Activated naive CD4-positive, alpha-beta T cell treated with anti-CD3 and anti-CD28 coated beads, Interleukin-2, amount 10 ng/mL, durations not matched to agents 7 days and 5 days (primary cell): ENCODE measurements around the gene RYR1.
"Not testable (repeated sequence)": the region's sequence is repeated elsewhere in the genome, so short reads cannot be mapped to it uniquely, and the experiment has no call there.

Source experiments
- CTCF ChIA-PET: fragments of 350-600 bp; sonication (Branson Sonifier 250); formaldehyde crosslinking; loops from one replicate; lab custom pipeline; 2021; ENCODE audit warnings: antibody characterized with exemption; lab: Charles Lee
- DNase-seq: peaks from one replicate; pipeline ENCODE4 v3.0.0-alpha.2; 2020
- H3K27ac Mint-ChIP-seq: one replicate; pipeline ENCODE4 v1.8.0; 2021; ENCODE audit warnings: mild to moderate bottlenecking, moderate library complexity, mixed read lengths
- H3K27me3 Mint-ChIP-seq: one replicate; pipeline ENCODE4 v1.8.0; 2021; ENCODE audit warnings: mild to moderate bottlenecking, mixed read lengths
- H3K36me3 Mint-ChIP-seq: one replicate; pipeline ENCODE4 v1.8.0; 2021; ENCODE audit warnings: mixed read lengths
- H3K4me1 Mint-ChIP-seq: one replicate; pipeline ENCODE4 v1.8.0; 2021; ENCODE audit warnings: mixed read lengths
- H3K4me3 Mint-ChIP-seq: one replicate; pipeline ENCODE4 v1.8.0; 2021; ENCODE audit warnings: mild to moderate bottlenecking, moderate library complexity, mixed read lengths
- H3K9me3 Mint-ChIP-seq: one replicate; pipeline ENCODE4 v1.8.0; 2021; ENCODE audit warnings: mixed read lengths

RYR1 gene

GRCh38 chr19:38488096-38488495 lies 54.6 kb downstream of the RYR1 start:
- DNase-seq: no peak
- Mint-ChIP-seq H3K9me3 (peaks cover 6% of the 10 kb centered on the region), H3K27me3 (peaks cover 33% of the 10 kb centered on the region), H3K4me1 (no peaks in the 10 kb centered on the region), H3K4me3 (no peak overlapping the region), H3K36me3 (no peaks in the 10 kb centered on the region), H3K27ac (no peak overlapping the region)
- CTCF ChIA-PET: no interaction called here

- peaks cover 6% of the 10 kb centered on the region for H3K9me3 Mint-ChIP-seq
- peaks cover 37% of the 10 kb centered on the region for H3K27me3 Mint-ChIP-seq
- DNase-seq: no peak
- H3K4me1 Mint-ChIP-seq: no peaks in the 10 kb centered on the region
- CTCF ChIA-PET: no interaction called here
- H3K27ac Mint-ChIP-seq: no peak overlapping the region
- no peaks in the 10 kb centered on the region for H3K36me3 Mint-ChIP-seq
- H3K4me3 Mint-ChIP-seq: no peak overlapping the region
Measured at GRCh38 chr19:38488776-38489481, 55.4 kb downstream of the RYR1 start.

DNA sequence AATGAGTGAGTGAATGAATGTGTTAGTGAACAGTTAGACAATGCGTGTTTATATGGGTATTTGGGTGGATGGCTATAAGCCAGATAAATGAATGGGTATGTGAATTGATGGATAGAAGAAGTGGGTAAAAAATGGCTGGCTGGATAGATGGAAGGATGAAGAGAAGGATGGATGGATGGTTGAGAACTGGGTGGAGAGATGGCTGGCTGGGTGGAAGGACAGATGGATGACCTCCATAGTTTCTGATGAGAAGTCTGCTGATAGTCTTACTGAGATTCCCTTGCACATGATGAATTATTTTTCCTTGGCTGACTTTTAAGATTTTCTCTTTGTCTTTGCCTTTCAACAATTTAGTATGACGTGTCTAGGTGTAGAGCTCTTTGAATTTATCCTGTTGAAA lies 57.4 kb downstream of the RYR1 start:
- H3K36me3 Mint-ChIP-seq: no peaks in the 10 kb centered on the region
- H3K4me1 Mint-ChIP-seq: no peaks in the 10 kb centered on the region
- no peak overlapping the region for H3K27ac Mint-ChIP-seq
- no peak overlapping the region for H3K4me3 Mint-ChIP-seq
- H3K9me3 Mint-ChIP-seq: peaks cover 6% of the 10 kb centered on the region
- CTCF ChIA-PET: no interaction called here
- no peak for DNase-seq
- peaks cover 46% of the 10 kb centered on the region for H3K27me3 Mint-ChIP-seq

DNA sequence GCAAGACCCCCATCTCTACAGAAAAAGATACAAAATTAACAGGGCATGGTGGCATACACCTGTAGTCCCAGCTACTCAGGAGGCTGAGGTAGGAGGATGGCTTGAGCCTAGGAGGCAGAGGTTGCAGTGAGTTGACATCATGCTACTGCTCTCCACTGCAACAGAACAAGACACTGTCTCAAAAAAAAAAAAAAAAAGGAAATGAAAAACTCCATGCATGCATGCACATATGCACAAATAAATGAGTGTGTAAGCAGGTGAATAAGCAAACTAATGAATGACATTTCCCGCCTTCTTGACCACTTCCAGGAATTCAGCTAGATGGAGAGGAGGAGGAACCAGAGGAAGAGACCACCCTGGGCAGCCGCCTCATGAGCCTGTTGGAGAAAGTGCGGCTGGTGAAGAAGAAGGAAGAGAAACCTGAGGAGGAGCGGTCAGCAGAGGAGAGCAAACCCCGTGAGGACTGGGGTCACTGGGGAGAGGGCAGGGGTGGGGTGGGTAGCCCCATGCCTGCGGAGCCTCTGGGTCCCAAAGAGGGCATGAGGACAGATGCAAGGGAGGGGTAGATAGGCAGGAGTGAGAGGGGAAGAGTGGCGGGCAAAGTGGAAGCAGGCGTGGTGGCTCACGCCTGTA lies 58.8 kb downstream of the RYR1 start:
- no peaks in the 10 kb centered on the region for H3K4me1 Mint-ChIP-seq
- H3K27me3 Mint-ChIP-seq: peaks cover 46% of the 10 kb centered on the region
- peaks cover 6% of the 10 kb centered on the region for H3K9me3 Mint-ChIP-seq
- CTCF ChIA-PET: no interaction called here
- H3K4me3 Mint-ChIP-seq: no peak overlapping the region
- H3K36me3 Mint-ChIP-seq: no peaks in the 10 kb centered on the region
- H3K27ac Mint-ChIP-seq: no peak overlapping the region
- no peak for DNase-seq

- DNase-seq: no peak
- H3K4me1 Mint-ChIP-seq: no peaks in the 10 kb centered on the region
- H3K36me3 Mint-ChIP-seq: no peaks in the 10 kb centered on the region
- H3K4me3 Mint-ChIP-seq: no peak overlapping the region
- peaks cover 6% of the 10 kb centered on the region for H3K9me3 Mint-ChIP-seq
- H3K27ac Mint-ChIP-seq: no peak overlapping the region
- CTCF ChIA-PET: no interaction called here
- H3K27me3 Mint-ChIP-seq: peaks cover 34% of the 10 kb centered on the region
Measured at GRCh38 chr19:38494379-38494778, 60.9 kb downstream of the RYR1 start.

GRCh38 chr19:38495375-38495774 lies 61.9 kb downstream of the RYR1 start:
- H3K4me1 Mint-ChIP-seq, DNase-seq, H3K9me3 Mint-ChIP-seq, H3K4me3 Mint-ChIP-seq, H3K36me3 Mint-ChIP-seq, CTCF ChIA-PET, H3K27ac Mint-ChIP-seq: not testable (repeated sequence)
- H3K27me3 Mint-ChIP-seq: peaks cover 27% of the 10 kb centered on the region

GRCh38 chr19:38496116-38496515 lies 62.6 kb downstream of the RYR1 start:
- no peaks in the 10 kb centered on the region for H3K36me3 Mint-ChIP-seq
- H3K4me3 Mint-ChIP-seq: no peak overlapping the region
- DNase-seq: no peak
- CTCF ChIA-PET: no interaction called here
- H3K4me1 Mint-ChIP-seq: no peaks in the 10 kb centered on the region
- no peak overlapping the region for H3K27ac Mint-ChIP-seq
- peaks cover 22% of the 10 kb centered on the region for H3K27me3 Mint-ChIP-seq
- no peaks in the 10 kb centered on the region for H3K9me3 Mint-ChIP-seq

DNA sequence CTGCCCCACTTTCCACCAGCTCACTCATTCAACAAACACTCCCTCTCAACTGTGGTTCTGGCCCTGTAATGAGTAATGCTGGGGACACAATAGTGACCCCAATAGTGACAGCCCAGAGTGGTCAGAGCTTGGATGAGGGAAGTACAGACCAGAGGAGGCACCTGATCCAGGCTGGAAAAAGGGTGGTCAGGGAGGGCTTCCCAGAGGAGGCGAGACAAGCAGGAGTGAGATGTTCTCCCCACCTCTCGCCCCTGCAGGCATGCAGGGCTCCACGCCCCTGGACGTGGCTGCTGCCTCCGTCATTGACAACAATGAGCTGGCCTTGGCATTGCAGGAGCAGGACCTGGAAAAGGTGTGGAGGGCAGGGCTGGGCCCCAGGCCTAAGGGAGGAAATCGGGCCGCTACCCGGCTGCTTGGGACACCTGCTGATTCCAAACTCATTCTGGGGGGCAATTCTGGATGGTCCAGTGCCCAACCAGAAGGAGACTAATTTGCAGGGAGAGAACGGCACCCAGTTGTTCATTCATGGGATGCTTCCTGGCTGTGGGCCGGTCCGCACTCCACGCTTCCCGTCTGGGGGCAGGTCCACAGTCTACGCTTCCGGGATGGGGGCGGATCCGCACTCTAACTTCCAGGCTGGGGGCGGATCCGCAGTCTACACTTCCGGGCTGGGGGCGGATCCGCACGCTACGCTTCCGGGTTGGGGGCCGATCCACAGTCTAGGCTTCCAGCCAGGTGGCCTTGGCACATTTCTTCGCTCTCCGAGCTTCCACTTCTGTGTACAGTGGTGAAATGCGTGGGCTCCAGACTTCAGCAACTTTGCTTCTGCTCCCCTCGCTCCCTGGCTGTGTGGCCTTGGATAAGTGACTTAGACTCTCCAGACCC lies 63.4 kb downstream of the RYR1 start:
- Mint-ChIP-seq H3K36me3 (no peaks in the 10 kb centered on the region), H3K9me3 (no peaks in the 10 kb centered on the region), H3K4me1 (no peaks in the 10 kb centered on the region), H3K4me3 (no peak overlapping the region), H3K27ac (no peak overlapping the region), H3K27me3 (peaks cover 22% of the 10 kb centered on the region)
- CTCF ChIA-PET: interaction anchor here (1.0 kb wide), 1 partner anchor 18 kb away, joined by 3 read pairs; no protein-coding TSS in a partner anchor
- DNase-seq: no peak

DNA sequence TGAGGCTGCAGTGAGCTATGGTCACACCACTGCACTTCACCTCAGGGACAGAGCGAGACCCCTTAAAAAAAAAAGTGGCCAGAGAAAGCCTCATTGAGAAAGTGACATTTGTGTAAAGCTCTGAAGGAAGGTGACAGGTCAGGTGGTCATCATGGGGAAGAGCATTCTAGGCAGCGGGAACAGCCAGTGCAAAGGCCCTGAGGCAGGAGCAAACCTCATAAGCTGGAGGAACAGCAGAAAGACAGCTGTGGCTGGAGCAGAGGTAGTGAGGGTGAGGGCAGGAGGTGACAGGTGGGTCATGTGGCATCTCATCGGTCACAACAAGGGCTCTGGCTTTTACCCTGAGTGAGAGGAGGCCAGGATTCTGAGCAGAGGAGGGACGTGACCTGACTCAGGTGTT lies 64.4 kb downstream of the RYR1 start:
- H3K27ac Mint-ChIP-seq: no peak overlapping the region
- CTCF ChIA-PET: interaction anchor here (1.0 kb wide), 1 partner anchor 19 kb away, joined by 3 read pairs; no protein-coding TSS in a partner anchor

GRCh38 chr19:38499532-38499931 lies 66.0 kb downstream of the RYR1 start:
- no peak overlapping the region for H3K4me3 Mint-ChIP-seq
- H3K36me3 Mint-ChIP-seq: no peaks in the 10 kb centered on the region
- CTCF ChIA-PET: no interaction called here
- H3K27me3 Mint-ChIP-seq: peaks cover 9% of the 10 kb centered on the region
- no peaks in the 10 kb centered on the region for H3K4me1 Mint-ChIP-seq
- H3K9me3 Mint-ChIP-seq: no peaks in the 10 kb centered on the region
- DNase-seq: no peak
- no peak overlapping the region for H3K27ac Mint-ChIP-seq

More for the DNA sequence above, 64.4 kb downstream of the RYR1 start:
- no peaks in the 10 kb centered on the region for H3K9me3 Mint-ChIP-seq
- no peaks in the 10 kb centered on the region for H3K4me1 Mint-ChIP-seq
- no peak for DNase-seq
- H3K4me3 Mint-ChIP-seq: no peak overlapping the region
- H3K27me3 Mint-ChIP-seq: peaks cover 15% of the 10 kb centered on the region
- no peaks in the 10 kb centered on the region for H3K36me3 Mint-ChIP-seq

GRCh38 chr19:38500450-38500849 lies 67.0 kb downstream of the RYR1 start:
- DNase-seq: no peak
- Mint-ChIP-seq H3K4me3 (no peak overlapping the region), H3K36me3 (no peaks in the 10 kb centered on the region), H3K27ac (no peak overlapping the region), H3K4me1 (no peaks in the 10 kb centered on the region), H3K9me3 (no peaks in the 10 kb centered on the region), H3K27me3 (peaks cover 15% of the 10 kb centered on the region)
- CTCF ChIA-PET: no interaction called here

- no peak for DNase-seq
- Mint-ChIP-seq H3K27me3 (peaks cover 31% of the 10 kb centered on the region), H3K9me3 (no peaks in the 10 kb centered on the region), H3K36me3 (no peaks in the 10 kb centered on the region), H3K4me3 (no peak overlapping the region), H3K4me1 (peaks cover 9% of the 10 kb centered on the region), H3K27ac (no peak overlapping the region)
- CTCF ChIA-PET: no interaction called here
Measured at GRCh38 chr19:38502410-38503076, 69.1 kb downstream of the RYR1 start.

GRCh38 chr19:38503077-38503410 lies 69.6 kb downstream of the RYR1 start:
- no peak overlapping the region for H3K4me3 Mint-ChIP-seq
- DNase-seq: no peak
- CTCF ChIA-PET: no interaction called here
- H3K4me1 Mint-ChIP-seq: peaks cover 9% of the 10 kb centered on the region
- no peaks in the 10 kb centered on the region for H3K9me3 Mint-ChIP-seq
- no peaks in the 10 kb centered on the region for H3K36me3 Mint-ChIP-seq
- H3K27ac Mint-ChIP-seq: no peak overlapping the region
- peaks cover 31% of the 10 kb centered on the region for H3K27me3 Mint-ChIP-seq

DNA sequence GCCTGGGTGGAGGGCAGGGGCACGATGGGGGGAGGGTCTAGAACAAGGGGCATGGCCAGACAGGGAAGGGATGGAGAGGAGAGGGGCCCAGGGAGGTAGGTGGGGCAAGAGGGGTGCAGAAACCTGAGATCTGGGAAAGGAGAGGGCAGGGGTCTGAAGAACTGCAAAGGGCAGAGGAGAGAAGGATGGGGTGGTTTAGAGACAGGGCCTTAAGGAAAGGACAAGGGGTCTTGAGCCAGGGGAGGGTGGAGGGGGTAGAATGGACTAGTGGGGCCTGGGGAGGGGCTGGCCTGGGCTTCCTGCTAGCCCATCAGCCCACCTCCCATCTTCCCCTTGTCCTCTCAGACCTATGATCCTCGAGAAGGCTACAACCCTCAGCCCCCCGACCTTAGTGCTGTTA lies 72.5 kb downstream of the RYR1 start:
- Mint-ChIP-seq H3K4me3 (no peak overlapping the region), H3K27me3 (peaks cover 54% of the 10 kb centered on the region), H3K27ac (no peak overlapping the region), H3K9me3 (no peaks in the 10 kb centered on the region), H3K4me1 (peaks cover 9% of the 10 kb centered on the region), H3K36me3 (no peaks in the 10 kb centered on the region)
- no peak for DNase-seq
- CTCF ChIA-PET: no interaction called here
